Measurements from ENCODE around the gene ATG10. TPM values are rescaled to one million over a fixed set of nuclear protein-coding genes. Genes with fewer than 3 reads are reported as not detected.

ATG10 gene
- polyA plus RNA-seq, 1 of the 3 experiments (the other 2 are of a cell fraction): 3.2 TPM

DNA sequence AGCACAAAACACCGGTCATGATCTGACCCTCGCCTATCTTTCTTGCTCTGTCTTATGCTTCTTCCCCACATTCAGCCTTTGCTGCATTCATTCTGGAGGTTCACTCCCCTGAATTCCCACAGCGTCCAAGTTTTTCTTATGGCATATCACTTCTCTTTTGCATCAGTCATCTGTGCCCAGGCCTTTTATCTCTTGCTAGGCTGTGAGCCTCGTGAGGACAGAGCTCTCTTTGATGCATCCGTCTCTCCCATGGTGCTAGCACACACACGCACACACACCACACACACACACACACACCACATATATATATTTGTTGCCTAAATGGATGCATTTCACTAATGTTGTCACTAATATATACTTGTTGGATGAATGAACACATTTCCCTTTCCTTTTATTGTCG lies 45.8 kb upstream of the ATG10 start (continued):
- TF ChIP-seq RXRA (IDR thresholded peaks at IDR 0.05; ENCODE audit: borderline replicate concordance, low read depth) (no peak), TEAD4 (IDR thresholded peaks at IDR 0.05; ENCODE audit: borderline replicate concordance, insufficient read depth) (no peak)

DNA sequence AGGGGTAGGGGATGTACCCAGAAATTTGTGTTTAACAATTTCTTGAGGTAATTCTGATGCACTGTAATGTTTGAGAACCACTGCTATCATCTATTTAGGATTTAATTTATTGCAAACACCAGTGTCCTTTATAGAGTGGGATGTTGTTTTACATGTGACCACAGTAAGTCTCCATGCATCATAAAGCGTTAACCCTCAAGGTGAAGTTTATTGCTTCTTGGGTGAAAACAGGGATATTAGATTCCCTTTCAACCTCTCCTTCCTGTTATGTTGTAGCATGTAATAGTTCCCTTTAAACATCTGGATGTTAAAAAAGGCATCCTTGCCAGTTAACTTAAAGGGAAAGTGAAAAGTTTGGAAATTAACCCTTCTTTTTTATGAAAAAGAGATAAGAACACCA lies 35.8 kb upstream of the ATG10 start:
- no peaks in the 10 kb centered on the region for H3F3A ChIP-seq (replicated peaks; ENCODE audit: insufficient read depth)
- POLR2A ChIA-PET: no interaction called here
- H2AFZ ChIP-seq (ENCODE audit: low read depth): no peak overlapping the region
- H3K36me3 ChIP-seq (replicated peaks in 1 of 2; ENCODE audit: control insufficient read depth in 1 of 2, insufficient read depth in 2 of 2, low read length in 1 of 2): no peaks in the 10 kb centered on the region
- no peak overlapping the region for H3K4me3 ChIP-seq (ENCODE audit: low read depth in 2 of 2, low read length in 1 of 2)
- CTCF ChIA-PET: no interaction called here
- H3K79me2 ChIP-seq (ENCODE audit: insufficient read depth): no peaks in the 10 kb centered on the region
- no peaks in the 10 kb centered on the region for H3K4me1 ChIP-seq (ENCODE audit: control insufficient read depth in 1 of 2, insufficient read depth in 2 of 2, low read depth in 1 of 2, low read length in 1 of 2)
- TF ChIP-seq, protein P1, sequence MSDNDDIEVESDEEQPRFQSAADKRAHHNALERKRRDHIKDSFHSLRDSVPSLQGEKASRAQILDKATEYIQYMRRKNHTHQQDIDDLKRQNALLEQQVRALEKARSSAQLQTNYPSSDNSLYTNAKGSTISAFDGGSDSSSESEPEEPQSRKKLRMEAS (IDR thresholded peaks at IDR 0.05; ENCODE audit: low read depth): no peak
- no peak for TF ChIP-seq EZH2phosphoT487 (IDR thresholded peaks at IDR 0.05; ENCODE audit: borderline replicate concordance, low read depth)
- no peak for TF ChIP-seq TAF1 (IDR thresholded peaks at IDR 0.05; ENCODE audit: borderline replicate concordance, low read depth, low read length)
- DNase-seq: no peak
- no peak overlapping the region for H3K9ac ChIP-seq
- H3K4me2 ChIP-seq: no peak overlapping the region
- H3K9me2 ChIP-seq: no peaks in the 10 kb centered on the region
- H4K20me1 ChIP-seq (ENCODE audit: insufficient read depth): no peaks in the 10 kb centered on the region
- H3K9me3 ChIP-seq: no peaks in the 10 kb centered on the region
- no peak overlapping the region for H3K27ac ChIP-seq (ENCODE audit: low read depth in 2 of 2, low read length in 1 of 2)
- WGBS (ENCODE audit: low lambda C conversion rate): 93% methylated on average over 1 of the region's 1 CpG
- H3K27me3 ChIP-seq (ENCODE audit: insufficient read depth): no peaks in the 10 kb centered on the region

DNA sequence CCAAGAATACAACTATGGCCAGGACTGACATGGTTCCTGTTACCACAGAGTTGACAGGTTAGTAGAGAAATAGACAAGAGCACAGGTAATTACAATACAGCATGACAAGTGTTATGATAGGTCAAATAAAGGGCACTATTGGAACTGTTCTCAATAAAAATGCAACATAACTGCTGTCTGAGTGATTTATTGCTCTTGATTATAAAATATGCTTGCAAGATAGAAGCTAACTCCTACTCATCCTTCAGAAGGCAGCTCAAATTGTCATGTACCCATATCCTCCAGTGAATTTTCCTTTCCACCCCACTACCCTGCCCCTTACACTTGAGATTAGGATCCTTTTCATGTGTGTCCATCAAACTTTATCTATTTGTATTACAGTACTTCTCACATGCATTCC lies 35.1 kb upstream of the ATG10 start:
- POLR2A ChIA-PET: no interaction called here
- no peaks in the 10 kb centered on the region for H3K36me3 ChIP-seq (replicated peaks in 1 of 2; ENCODE audit: control insufficient read depth in 1 of 2, insufficient read depth in 2 of 2, low read length in 1 of 2)
- no peak for DNase-seq

DNA sequence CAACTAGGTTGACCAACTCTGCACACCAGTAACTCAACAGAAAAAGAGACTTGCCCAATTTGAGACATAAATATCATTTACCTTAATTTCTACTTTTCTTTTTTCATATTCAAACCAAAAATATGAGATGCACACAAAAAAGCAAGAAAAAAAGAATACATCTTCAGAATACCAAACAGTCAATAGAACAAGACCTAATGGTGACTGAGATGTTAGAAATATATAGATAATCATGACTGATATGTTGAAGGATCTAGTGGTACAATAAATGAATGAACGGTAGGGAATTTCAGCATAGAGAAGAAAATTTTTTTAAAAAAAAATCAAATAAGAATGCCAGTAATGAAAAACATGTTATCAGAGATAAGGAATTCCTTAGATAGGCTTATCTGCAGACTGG lies 29.1 kb upstream of the ATG10 start:
- Histone ChIP-seq H4K20me1 (ENCODE audit: insufficient read depth) (no peaks in the 10 kb centered on the region), H3K9me2 (no peaks in the 10 kb centered on the region), H3K27ac (ENCODE audit: low read depth in 2 of 2, low read length in 1 of 2) (no peak overlapping the region), H3K4me3 (ENCODE audit: low read depth in 2 of 2, low read length in 1 of 2) (no peak overlapping the region), H3K27me3 (ENCODE audit: insufficient read depth) (no peaks in the 10 kb centered on the region), H3K79me2 (ENCODE audit: insufficient read depth) (no peaks in the 10 kb centered on the region), H3K36me3 (replicated peaks in 1 of 2; ENCODE audit: control insufficient read depth in 1 of 2, insufficient read depth in 2 of 2, low read length in 1 of 2) (no peaks in the 10 kb centered on the region), H3K9me3 (no peaks in the 10 kb centered on the region), H2AFZ (ENCODE audit: low read depth) (no peak overlapping the region), H3K4me1 (ENCODE audit: control insufficient read depth in 1 of 2, insufficient read depth in 2 of 2, low read depth in 1 of 2, low read length in 1 of 2) (no peaks in the 10 kb centered on the region), H3F3A (replicated peaks; ENCODE audit: insufficient read depth) (no peaks in the 10 kb centered on the region), H3K9ac (no peak overlapping the region), H3K4me2 (no peak overlapping the region)
- TF ChIP-seq NRF1 (IDR thresholded peaks at IDR 0.05; ENCODE audit: low read depth, low read length) (no peak), EP300 (IDR thresholded peaks at IDR 0.05; ENCODE audit: borderline replicate concordance in 1 of 2, low read depth in 1 of 2, low read length in 1 of 2) (no peak), TCF12 (IDR thresholded peaks at IDR 0.05) (no peak), GABPA (IDR thresholded peaks at IDR 0.05; ENCODE audit: low read depth) (no peak), JUND (IDR thresholded peaks at IDR 0.05) (no peak), RXRA (IDR thresholded peaks at IDR 0.05; ENCODE audit: borderline replicate concordance, low read depth) (no peak), NFIC (IDR thresholded peaks at IDR 0.05; ENCODE audit: borderline replicate concordance) (no peak), TEAD4 (IDR thresholded peaks at IDR 0.05; ENCODE audit: borderline replicate concordance, insufficient read depth) (no peak), FOXJ3 (CRISPR knock-in tag; IDR thresholded peaks at IDR 0.05) (no peak), POLR2AphosphoS5 (IDR thresholded peaks at IDR 0.05; ENCODE audit: low read depth, low read length) (no peak)
- TF ChIP-seq, protein P2, sequence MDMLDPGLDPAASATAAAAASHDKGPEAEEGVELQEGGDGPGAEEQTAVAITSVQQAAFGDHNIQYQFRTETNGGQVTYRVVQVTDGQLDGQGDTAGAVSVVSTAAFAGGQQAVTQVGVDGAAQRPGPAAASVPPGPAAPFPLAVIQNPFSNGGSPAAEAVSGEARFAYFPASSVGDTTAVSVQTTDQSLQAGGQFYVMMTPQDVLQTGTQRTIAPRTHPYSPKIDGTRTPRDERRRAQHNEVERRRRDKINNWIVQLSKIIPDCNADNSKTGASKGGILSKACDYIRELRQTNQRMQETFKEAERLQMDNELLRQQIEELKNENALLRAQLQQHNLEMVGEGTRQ (IDR thresholded peaks at IDR 0.05; ENCODE audit: borderline replicate concordance, low read depth, low read length): no peak
- TF ChIP-seq, protein P3, sequence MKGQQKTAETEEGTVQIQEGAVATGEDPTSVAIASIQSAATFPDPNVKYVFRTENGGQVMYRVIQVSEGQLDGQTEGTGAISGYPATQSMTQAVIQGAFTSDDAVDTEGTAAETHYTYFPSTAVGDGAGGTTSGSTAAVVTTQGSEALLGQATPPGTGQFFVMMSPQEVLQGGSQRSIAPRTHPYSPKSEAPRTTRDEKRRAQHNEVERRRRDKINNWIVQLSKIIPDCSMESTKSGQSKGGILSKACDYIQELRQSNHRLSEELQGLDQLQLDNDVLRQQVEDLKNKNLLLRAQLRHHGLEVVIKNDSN (IDR thresholded peaks at IDR 0.05; ENCODE audit: borderline replicate concordance, low read depth): no peak
- TF ChIP-seq, protein P4, sequence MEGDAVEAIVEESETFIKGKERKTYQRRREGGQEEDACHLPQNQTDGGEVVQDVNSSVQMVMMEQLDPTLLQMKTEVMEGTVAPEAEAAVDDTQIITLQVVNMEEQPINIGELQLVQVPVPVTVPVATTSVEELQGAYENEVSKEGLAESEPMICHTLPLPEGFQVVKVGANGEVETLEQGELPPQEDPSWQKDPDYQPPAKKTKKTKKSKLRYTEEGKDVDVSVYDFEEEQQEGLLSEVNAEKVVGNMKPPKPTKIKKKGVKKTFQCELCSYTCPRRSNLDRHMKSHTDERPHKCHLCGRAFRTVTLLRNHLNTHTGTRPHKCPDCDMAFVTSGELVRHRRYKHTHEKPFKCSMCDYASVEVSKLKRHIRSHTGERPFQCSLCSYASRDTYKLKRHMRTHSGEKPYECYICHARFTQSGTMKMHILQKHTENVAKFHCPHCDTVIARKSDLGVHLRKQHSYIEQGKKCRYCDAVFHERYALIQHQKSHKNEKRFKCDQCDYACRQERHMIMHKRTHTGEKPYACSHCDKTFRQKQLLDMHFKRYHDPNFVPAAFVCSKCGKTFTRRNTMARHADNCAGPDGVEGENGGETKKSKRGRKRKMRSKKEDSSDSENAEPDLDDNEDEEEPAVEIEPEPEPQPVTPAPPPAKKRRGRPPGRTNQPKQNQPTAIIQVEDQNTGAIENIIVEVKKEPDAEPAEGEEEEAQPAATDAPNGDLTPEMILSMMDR (IDR thresholded peaks at IDR 0.05): no peak
- 58% methylated on average over 1 of the region's 1 CpG for WGBS (ENCODE audit: low lambda C conversion rate)
- ChIA-PET CTCF (no interaction called here), POLR2A (no interaction called here)
- no peak for DNase-seq

More for the DNA sequence above, 35.1 kb upstream of the ATG10 start:
- Histone ChIP-seq H3K4me2 (no peak overlapping the region), H3K9ac (no peak overlapping the region), H3K9me2 (no peaks in the 10 kb centered on the region), H3K4me1 (ENCODE audit: control insufficient read depth in 1 of 2, insufficient read depth in 2 of 2, low read depth in 1 of 2, low read length in 1 of 2) (no peaks in the 10 kb centered on the region), H3K4me3 (ENCODE audit: low read depth in 2 of 2, low read length in 1 of 2) (no peak overlapping the region), H3K27me3 (ENCODE audit: insufficient read depth) (no peaks in the 10 kb centered on the region), H4K20me1 (ENCODE audit: insufficient read depth) (no peaks in the 10 kb centered on the region), H3K9me3 (no peaks in the 10 kb centered on the region), H3F3A (replicated peaks; ENCODE audit: insufficient read depth) (no peaks in the 10 kb centered on the region), H3K27ac (ENCODE audit: low read depth in 2 of 2, low read length in 1 of 2) (no peak overlapping the region), H2AFZ (ENCODE audit: low read depth) (no peak overlapping the region), H3K79me2 (ENCODE audit: insufficient read depth) (no peaks in the 10 kb centered on the region)
- no peak for TF ChIP-seq EZH2phosphoT487 (IDR thresholded peaks at IDR 0.05; ENCODE audit: borderline replicate concordance, low read depth)
- CTCF ChIA-PET: no interaction called here
